ENCODE results near the gene RWDD2A.

RWDD2A gene

DNA sequence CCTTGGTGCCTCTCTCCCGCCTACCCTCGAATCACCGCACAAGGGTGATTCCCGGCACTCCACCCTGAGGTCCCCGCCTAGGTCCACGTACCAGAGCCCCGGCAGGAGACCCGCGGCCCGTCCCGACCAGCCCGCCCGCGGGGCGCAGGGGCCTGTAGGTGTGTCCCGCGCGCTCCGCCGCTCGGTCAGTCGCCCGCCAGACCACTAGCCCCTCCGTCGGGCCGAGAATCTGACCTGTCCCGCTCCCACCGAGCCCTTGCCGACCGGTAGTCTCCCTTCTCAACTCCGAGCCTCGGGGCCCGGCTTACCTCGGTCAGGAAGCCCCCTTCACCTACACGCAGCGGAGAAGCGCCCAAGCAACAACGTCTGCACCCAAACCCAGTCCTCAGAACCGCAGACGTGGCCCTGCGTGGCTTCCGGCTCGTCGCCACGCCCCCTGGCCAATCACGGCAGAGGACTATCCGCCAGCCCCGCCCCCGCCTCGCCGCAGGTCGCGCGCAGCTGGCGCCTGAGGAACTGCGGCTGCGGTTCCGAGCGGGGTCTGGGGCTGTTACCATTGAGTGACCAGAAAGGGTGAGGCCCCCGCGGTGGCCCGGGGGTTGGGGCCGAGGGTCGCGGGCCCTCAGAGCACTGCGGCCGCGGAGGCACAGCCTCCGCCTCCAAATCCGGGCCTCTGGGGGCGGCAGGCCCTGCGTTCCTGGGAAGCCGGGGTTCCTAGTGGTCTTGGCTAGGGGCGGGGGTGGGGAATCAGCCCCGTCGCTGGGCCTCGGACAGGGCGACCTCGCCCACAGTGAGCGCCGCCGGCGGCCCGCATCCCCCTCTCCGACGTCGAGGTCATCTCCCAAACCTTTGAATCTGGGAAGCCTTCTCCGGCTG lies at the start of gene RWDD2A, which contains the start of gene PGM3:
Gene RWDD2A, plus strand, starts transcription at position 487 of the 876 bp plus-strand sequence. CDS start 1,095 bp downstream, outside the sequence.
Gene PGM3, minus strand, starts transcription at position 395 of the 876 bp plus-strand sequence. CDS start 2,253 bp downstream, outside the sequence.
- peak within 1 kb of the TSS; percentile 79 for H3K4me3 ChIP-seq (replicated peaks; ENCODE audit: low read depth, low read length)
- no peak for TF ChIP-seq CTCF (IDR thresholded peaks at IDR 0.05; ENCODE audit: low read depth, low read length, missing control alignments)
- DNase-seq (ENCODE audit: extremely low read depth, low read depth) = peak; percentile 25

- DNase-seq (ENCODE audit: extremely low read depth, low read depth) = no peak
- H3K4me3 ChIP-seq (replicated peaks; ENCODE audit: low read depth, low read length) = no peak overlapping the region
- TF ChIP-seq CTCF (IDR thresholded peaks at IDR 0.05; ENCODE audit: low read depth, low read length, missing control alignments) = no peak
Measured at GRCh38 chr6:83151114-83151513, 42.0 kb upstream of the RWDD2A start.

DNA sequence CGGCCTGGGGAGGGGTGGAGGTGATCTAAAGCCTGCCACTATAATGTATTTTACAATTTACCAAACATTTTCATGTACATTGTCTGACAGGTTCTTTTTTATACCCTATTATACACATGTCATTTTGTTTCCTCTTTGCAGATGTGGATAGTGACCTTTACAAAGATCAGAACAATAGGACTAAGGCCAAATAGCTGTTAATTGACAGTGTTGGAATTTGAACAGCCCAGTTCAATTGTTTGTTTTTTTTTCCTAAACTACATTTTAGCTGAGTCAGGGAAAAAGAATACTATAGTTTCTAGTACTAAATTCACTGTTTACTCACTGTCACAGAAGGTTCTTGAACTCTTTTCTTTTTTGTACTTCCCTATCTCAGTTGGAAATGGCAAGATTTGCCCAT lies 40.2 kb upstream of the RWDD2A start:
- DNase-seq (ENCODE audit: extremely low read depth, low read depth) = no peak
- H3K4me3 ChIP-seq (replicated peaks; ENCODE audit: low read depth, low read length) = no peak overlapping the region
- TF ChIP-seq CTCF (IDR thresholded peaks at IDR 0.05; ENCODE audit: low read depth, low read length, missing control alignments) = no peak

GRCh38 chr6:83153883-83154521 lies 39.2 kb upstream of the RWDD2A start:
- no peak for DNase-seq (ENCODE audit: extremely low read depth, low read depth)
- H3K4me3 ChIP-seq (replicated peaks; ENCODE audit: low read depth, low read length) = no peak overlapping the region
- no peak for TF ChIP-seq CTCF (IDR thresholded peaks at IDR 0.05; ENCODE audit: low read depth, low read length, missing control alignments)

GRCh38 chr6:83155794-83156193 lies 37.4 kb upstream of the RWDD2A start:
- TF ChIP-seq CTCF (IDR thresholded peaks at IDR 0.05; ENCODE audit: low read depth, low read length, missing control alignments) = no peak
- H3K4me3 ChIP-seq (replicated peaks; ENCODE audit: low read depth, low read length) = no peak overlapping the region
- DNase-seq (ENCODE audit: extremely low read depth, low read depth) = no peak

- DNase-seq (ENCODE audit: extremely low read depth, low read depth) = no peak
- H3K4me3 ChIP-seq (replicated peaks; ENCODE audit: low read depth, low read length) = no peak overlapping the region
- no peak for TF ChIP-seq CTCF (IDR thresholded peaks at IDR 0.05; ENCODE audit: low read depth, low read length, missing control alignments)
Measured at GRCh38 chr6:83160167-83160566, 33.0 kb upstream of the RWDD2A start.
